AML-193 (cell line): ENCODE data around the gene PPM1L.
A peak's percentile ranks its signal among the peaks of the same experiment; 100 is the strongest.

Experiments used
- DNase-seq, 2 experiments: peaks; one replicate each; lab custom pipeline; 2025; lab: John Stamatoyannopoulos, UW

PPM1L gene

GRCh38 chr3:160765211-160765610 lies 9.2 kb downstream of the PPM1L start:
- DNase-seq, result no peak

- no peak for DNase-seq
Measured at GRCh38 chr3:160768031-160768430, 12.0 kb downstream of the PPM1L start.

DNA sequence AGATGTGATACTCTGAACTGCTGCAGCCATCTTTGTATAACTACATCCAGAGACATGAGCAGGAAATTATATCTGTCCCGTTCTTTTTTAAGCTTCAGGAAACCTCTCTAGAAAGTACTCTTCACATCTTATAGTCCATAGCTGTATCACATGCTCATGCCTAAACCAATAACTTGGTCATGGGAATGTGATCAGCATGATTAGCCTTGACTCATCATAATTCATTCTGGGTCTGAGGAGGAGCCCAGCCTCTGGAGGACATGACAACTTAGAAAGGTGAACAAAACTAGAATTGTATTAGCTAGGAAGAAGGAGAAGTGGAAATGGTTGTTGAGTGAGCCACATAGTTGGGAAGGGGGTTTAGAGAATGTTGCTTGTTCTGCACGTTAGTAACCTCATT lies 12.9 kb downstream of the PPM1L start:
- no peak for DNase-seq

GRCh38 chr3:160771811-160772459 lies 15.9 kb downstream of the PPM1L start:
- DNase-seq, result no peak

- no peak for DNase-seq
Measured at GRCh38 chr3:160773722-160774121, 17.7 kb downstream of the PPM1L start.

- DNase-seq, result no peak
Measured at GRCh38 chr3:160774172-160774571, 18.1 kb downstream of the PPM1L start.

- DNase-seq, result no peak
Measured at GRCh38 chr3:160778480-160778879, 22.4 kb downstream of the PPM1L start.

DNA sequence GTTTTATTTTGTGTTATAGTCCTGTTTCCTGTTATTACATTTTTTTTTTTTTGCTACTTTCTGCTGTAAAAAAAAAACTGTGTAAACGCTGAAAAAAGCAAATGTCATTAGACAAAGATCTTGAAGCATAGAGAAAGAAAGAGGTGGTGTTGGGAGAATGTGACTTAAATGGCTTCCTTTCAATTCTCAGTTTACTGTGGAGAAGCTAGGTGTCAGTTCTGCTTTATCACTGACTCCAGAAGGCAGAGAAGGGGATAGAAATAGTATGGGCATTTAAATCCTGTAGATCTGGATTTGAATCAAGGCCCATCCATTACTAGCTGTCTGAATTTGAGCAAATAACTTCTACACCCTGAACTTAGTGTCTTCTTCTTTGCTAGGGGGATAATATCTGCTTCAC lies 23.0 kb downstream of the PPM1L start:
- no peak for DNase-seq

DNA sequence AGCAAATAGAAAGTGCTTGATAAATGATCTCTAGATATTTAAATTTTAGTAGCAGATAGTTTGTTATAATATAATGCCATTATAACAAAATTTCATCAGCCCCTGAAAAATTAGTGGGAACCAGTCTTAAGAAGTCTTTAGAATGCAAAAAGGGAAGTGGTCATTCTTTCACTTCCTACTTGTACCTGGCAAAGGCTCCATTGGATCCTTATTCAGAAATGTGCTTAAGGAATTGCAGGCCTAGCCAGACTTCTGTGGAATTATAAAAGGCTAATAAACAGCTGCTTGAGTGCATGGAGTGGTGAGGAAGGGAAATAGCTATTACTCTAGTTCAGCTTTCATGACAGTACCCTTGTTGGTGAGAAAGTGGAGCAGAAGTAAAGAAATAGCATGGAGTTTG lies 24.2 kb downstream of the PPM1L start:
- DNase-seq, result peak; percentile 67 to 78

GRCh38 chr3:160781402-160781801 lies 25.4 kb downstream of the PPM1L start:
- DNase-seq, result no peak

DNA sequence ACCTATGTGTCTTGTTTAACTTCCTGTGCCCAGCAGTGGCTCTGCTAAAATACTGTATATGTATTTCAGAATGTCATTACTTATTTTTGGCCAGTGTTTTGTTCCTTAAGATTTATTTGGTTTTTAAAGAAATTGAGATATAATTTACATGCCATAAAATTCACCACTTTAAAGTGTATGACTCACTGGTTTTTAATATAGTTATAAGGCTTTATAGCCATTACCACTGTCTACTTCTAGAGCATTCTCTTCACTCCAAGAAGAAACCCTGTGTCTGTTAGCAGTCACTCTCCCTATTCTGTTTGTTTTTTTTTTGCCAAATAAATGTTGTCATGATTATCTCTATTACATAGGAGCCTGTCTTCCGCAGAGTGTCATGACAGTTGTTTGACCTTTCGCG lies 25.8 kb downstream of the PPM1L start:
- DNase-seq, result no peak

- no peak for DNase-seq
Measured at GRCh38 chr3:160784853-160785252, 28.8 kb downstream of the PPM1L start.

DNA sequence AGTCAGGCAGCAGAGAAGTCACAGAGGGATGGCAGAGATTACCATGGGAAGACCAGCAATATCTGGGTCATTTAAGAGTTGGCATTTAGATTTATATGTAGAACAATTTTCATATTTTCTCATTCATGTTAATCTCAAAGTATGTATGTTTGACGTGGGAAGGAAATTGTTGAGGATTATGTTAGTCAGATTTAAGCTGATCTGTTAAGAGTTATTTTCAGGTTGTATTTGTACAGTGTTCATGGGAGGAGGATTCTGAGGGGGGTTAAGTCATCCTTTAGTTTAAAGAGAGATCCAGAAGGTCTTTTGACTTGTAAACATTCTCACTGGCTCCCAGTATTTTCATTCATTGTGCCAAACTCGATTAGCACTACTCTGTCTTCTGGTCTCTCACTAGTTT lies 34.7 kb downstream of the PPM1L start:
- DNase-seq, result no peak

DNA sequence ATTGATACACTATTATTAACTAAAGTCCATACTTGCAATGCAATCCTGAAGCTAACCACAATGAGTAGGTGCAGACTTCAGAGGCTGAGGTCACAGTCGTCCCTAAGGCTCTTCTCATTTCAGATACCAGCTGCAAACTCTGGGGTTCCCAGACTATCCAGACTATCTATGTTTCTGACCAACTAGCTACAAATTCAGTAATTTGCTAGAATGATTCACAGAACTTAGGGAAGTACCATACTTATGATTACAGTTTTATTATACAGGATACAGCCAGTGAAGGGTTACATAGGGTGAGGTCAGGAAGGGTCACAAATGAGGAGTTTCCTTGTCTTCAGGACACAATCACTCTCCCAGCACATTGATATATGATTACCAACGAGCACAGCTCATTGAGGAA lies 36.5 kb downstream of the PPM1L start:
- DNase-seq, result no peak

- DNase-seq, result no peak
Measured at GRCh38 chr3:160793722-160794252, 37.8 kb downstream of the PPM1L start.

DNA sequence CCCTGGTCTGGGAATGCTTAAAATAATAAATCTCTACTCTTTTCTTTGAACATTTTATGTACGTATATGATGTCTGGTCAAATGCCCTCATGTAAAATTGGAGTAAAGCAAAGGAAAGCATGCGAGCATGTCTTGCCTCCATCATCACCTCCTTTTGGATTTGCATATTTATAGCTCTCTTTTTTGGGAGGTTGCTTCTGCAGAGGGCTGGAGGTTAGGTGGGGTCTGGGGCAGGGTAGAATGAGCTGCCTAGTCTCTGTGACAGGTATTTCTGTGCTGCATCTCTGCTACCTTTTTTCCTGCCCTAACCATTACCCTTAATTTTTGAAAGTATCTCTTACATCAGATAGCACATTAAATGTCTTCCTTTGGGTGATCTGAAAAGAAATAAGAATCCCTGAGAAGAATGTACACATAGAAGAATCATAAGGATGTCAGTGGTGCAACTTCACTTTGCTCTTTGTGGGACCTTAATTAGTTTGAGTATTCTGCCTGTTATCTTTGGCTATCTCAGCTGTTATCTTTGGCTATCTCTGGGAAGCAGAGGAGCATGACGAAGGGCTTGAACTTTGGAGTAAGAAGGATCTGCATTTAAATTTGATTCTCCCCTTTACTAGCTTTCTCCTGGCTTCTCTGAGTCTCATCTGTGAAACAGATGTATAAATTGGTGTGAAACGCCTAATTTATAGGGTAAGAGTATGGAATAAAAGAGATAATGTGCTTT lies 40.2 kb downstream of the PPM1L start:
- no peak for DNase-seq

- DNase-seq, result no peak
Measured at GRCh38 chr3:160796813-160797164, 40.8 kb downstream of the PPM1L start.

DNA sequence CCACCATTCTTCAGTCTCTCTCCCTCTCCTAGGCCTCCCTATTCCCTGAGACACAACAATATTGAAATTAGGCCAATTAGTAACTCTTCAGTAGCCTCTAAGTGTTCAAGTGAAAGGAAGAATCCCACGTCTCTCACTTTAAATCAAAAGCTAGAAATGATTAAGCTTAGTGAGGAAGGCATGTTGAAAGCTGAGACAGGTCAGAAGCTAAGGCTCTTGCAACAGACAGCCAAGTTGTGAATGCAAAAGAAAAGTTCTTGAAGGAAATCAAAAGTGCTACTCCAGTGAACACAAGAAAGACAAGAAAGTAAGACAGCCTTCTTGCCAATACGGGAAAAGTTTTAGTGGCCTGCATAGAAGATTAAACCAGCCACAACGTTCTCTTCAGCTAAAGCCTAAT lies 41.3 kb downstream of the PPM1L start:
- no peak for DNase-seq

DNA sequence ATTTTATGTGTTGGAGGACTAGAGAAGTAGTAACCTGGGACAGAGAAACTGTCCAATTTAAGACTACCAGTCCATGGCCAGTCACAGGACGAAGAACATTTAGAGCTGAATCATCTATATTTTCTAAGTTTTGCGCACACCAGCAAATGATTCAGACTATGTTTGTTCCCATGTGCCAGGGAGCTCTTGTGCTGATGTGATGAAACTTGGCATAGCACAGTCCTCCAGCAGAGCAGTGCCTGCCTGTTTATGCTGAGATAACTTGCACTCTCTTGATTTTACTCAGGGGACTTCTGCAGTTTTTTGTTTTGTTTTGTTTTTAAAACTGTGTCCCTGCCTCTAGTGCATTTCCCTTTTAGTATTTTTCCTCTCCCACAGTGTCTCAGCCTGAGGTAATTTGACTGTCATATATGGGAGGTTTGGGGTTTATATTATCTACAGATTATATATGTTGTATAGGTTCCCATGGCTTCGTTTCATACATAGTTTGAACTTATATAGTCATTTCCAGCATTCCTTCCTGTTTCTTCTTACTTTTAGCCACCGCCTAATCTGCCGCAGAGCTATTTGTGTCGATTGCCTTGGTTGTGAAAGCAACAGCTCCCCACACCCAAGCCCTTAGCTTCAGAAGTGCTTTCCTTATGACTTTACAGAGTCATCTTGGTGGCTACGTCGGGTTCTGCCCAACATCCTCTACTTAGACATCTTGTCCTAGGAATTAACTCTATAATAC lies 45.5 kb downstream of the PPM1L start:
- DNase-seq, result peak; percentile 94 to 97

DNA sequence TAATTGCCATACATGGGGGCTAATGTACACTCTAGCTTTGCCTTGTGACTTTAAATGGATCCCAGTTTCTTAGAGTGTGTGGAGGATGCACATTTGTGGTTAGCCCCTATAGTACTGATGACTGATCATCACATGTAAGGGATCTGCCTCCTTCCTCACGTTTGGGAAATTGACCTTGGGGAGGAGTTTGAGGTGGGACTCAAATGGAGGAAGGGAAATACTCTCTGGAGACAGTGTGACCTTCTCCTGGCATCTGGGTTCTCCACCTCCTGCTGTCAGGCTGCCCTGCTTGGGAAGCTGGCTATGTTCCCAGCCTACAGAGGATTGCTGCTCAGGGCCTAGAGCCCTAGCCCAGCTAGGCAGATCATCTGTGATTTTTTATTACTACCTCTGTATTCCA lies 48.7 kb downstream of the PPM1L start:
- no peak for DNase-seq

- DNase-seq, result no peak
Measured at GRCh38 chr3:160806094-160806493, 50.1 kb downstream of the PPM1L start.

GRCh38 chr3:160806686-160807085 lies 50.7 kb downstream of the PPM1L start:
- DNase-seq, result no peak

GRCh38 chr3:160808838-160809237 lies 52.8 kb downstream of the PPM1L start:
- DNase-seq, result no peak
